Thoracic aorta (tissue), 2 donors: ENCODE data around the gene MAP2. TPM values are rescaled to one million over a fixed set of nuclear protein-coding genes. Genes with fewer than 3 reads are reported as not detected.
A peak's percentile ranks its signal among the peaks of the same experiment; 100 is the strongest.

Experiments used
- ATAC-seq: fragments of 150-250 bp; one replicate; pipeline ENCODE4 v1.8.0; 2017; ENCODE audit warnings: low read depth; ENCODE audit not compliant: insufficient number of reproducible peaks, low FRiP score
- DNase-seq: peaks from one replicate; pipeline ENCODE4 v3.0.0-alpha.2; 2020; ENCODE audit warnings: low spot score
- H3K27ac ChIP-seq, 2 donors: fragments of 200-600 bp; sonication (generic); 1 replicate in 1 of 2; 2 replicates in 1 of 2; pipeline ENCODE4 v1.5.1; 2016; ENCODE audit warnings: mild to moderate bottlenecking in 2 of 2, moderate library complexity in 2 of 2
- H3K27me3 ChIP-seq: fragments of 200-600 bp; sonication (generic); replicated peaks from 2 replicates; pipeline ENCODE4 v1.6.0; 2016; ENCODE audit warnings: mild to moderate bottlenecking; ENCODE audit not compliant: insufficient read depth
- H3K36me3 ChIP-seq: fragments of 200-600 bp; sonication (generic); one replicate; pipeline ENCODE4 v1.5.1; 2016
- H3K4me1 ChIP-seq, 2 donors: fragments of 200-600 bp; sonication (generic); 1 replicate in 1 of 2; 2 replicates in 1 of 2; pipeline versions ENCODE4 v1.5.1 to v1.6.0; 2016; ENCODE audit warnings: low read depth in 2 of 2, mild to moderate bottlenecking in 1 of 2; ENCODE audit not compliant: control insufficient read depth in 1 of 2
- H3K4me3 ChIP-seq: fragments of 200-600 bp; sonication (generic); 2 replicates; pipeline ENCODE4 v1.5.1; 2016; ENCODE audit warnings: mild to moderate bottlenecking
- H3K9me3 ChIP-seq: fragments of 200-600 bp; sonication (generic); 2 replicates; pipeline ENCODE4 v1.5.1; 2016
- CTCF ChIP-seq: fragments of 200-600 bp; sonication (generic); IDR thresholded peaks from one replicate; pipeline ENCODE4 v1.5.1; 2019; ENCODE audit warnings: antibody characterized with exemption
- total RNA-seq, 2 donors: library from RNA; depleted of rRNA; stranded (reverse); fragments of >200 nt; gene quantifications; one replicate each; pipeline versions ENCODE4 v1.1.0 to v1.2.3, GENCODE V29; 2016

The MAP2 gene
- total RNA-seq, 2 donors from 2014 or later: 51.6 to 68.8 TPM

- Histone ChIP-seq H3K27me3 (no peaks in the 10 kb centered on the region), H3K4me1 (peaks cover 30% of the 10 kb centered on the region in 2 donors), H3K36me3 (no peaks in the 10 kb centered on the region), H3K9me3 (no peaks in the 10 kb centered on the region), H3K4me3 (peak overlapping the region; percentile 66), H3K27ac (peak overlapping the region; percentile 69 to 83)
- TF ChIP-seq CTCF: no peak
- no peak for DNase-seq
- peak; percentile 86 for ATAC-seq
These were observed 102.0 kb downstream of the MAP2 start for GRCh38 chr2:209525834-209526281.

GRCh38 chr2:209526561-209526960, 102.7 kb downstream of the MAP2 start:
- no peaks in the 10 kb centered on the region for H3K27me3 ChIP-seq
- ATAC-seq (peak; percentile 21), DNase-seq (no peak)
- H3K36me3 ChIP-seq: no peaks in the 10 kb centered on the region
- H3K9me3 ChIP-seq: no peaks in the 10 kb centered on the region
- H3K4me1 ChIP-seq: peaks cover 30 to 37% of the 10 kb centered on the region in 2 donors
- H3K4me3 ChIP-seq: peak overlapping the region; percentile 66
- no peak for TF ChIP-seq CTCF
- H3K27ac ChIP-seq: peak overlapping the region; percentile 69 to 83

GRCh38 chr2:209529579-209529978, 105.7 kb downstream of the MAP2 start:
- DNase-seq (no peak), ATAC-seq (no peak)
- TF ChIP-seq CTCF: no peak
- no peaks in the 10 kb centered on the region for H3K9me3 ChIP-seq
- no peak overlapping the region for H3K27ac ChIP-seq
- no peaks in the 10 kb centered on the region for H3K27me3 ChIP-seq
- H3K4me3 ChIP-seq: no peak overlapping the region
- peaks cover 29 to 49% of the 10 kb centered on the region in 2 donors for H3K4me1 ChIP-seq
- H3K36me3 ChIP-seq: no peaks in the 10 kb centered on the region

- H3K27me3 ChIP-seq: no peaks in the 10 kb centered on the region
- no peak for TF ChIP-seq CTCF
- ATAC-seq (no peak), DNase-seq (no peak)
- H3K9me3 ChIP-seq: no peaks in the 10 kb centered on the region
- H3K4me1 ChIP-seq: peaks cover 19 to 34% of the 10 kb centered on the region in 2 donors
- no peaks in the 10 kb centered on the region for H3K36me3 ChIP-seq
- no peak overlapping the region for H3K27ac ChIP-seq
- no peak overlapping the region for H3K4me3 ChIP-seq
These were observed 108.5 kb downstream of the MAP2 start for GRCh38 chr2:209532321-209532720.

- Histone ChIP-seq H3K27me3 (no peaks in the 10 kb centered on the region), H3K4me1 (peaks cover 15 to 30% of the 10 kb centered on the region in 2 donors), H3K9me3 (no peaks in the 10 kb centered on the region), H3K36me3 (no peaks in the 10 kb centered on the region), H3K4me3 (no peak overlapping the region), H3K27ac (peak overlapping the region in 1 of 2 donors; percentile 9)
- ATAC-seq (no peak), DNase-seq (no peak)
- no peak for TF ChIP-seq CTCF
These were observed 109.5 kb downstream of the MAP2 start for GRCh38 chr2:209533391-209533790.
